NCI-H2227 (cell line): Measurements from ENCODE around the gene SRBD1.

ENCODE experiments used
- DNase-seq: peaks from one replicate; lab custom pipeline; 2025; ENCODE audit not compliant: unreplicated experiment; lab: John Stamatoyannopoulos, UW

The SRBD1 gene

DNA sequence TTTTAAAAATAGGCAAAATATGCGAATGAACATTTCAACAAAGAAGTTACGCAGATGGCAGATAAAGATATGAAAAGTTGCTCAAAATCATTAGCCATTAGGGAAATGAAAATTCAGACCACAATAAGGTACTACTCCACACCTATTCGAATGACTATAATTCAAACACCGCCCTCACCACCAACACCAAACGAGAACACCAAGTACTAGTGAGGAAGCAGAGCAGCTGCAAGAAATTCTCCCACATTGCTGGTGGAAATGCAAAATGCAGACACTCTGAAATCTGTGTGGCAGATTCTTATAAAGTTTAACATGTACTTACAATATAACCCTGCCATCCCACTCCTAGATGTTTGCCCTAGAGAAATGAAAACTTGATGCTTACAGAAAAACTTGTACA lies 23.2 kb upstream of the SRBD1 start:
- DNase-seq, result no peak

DNA sequence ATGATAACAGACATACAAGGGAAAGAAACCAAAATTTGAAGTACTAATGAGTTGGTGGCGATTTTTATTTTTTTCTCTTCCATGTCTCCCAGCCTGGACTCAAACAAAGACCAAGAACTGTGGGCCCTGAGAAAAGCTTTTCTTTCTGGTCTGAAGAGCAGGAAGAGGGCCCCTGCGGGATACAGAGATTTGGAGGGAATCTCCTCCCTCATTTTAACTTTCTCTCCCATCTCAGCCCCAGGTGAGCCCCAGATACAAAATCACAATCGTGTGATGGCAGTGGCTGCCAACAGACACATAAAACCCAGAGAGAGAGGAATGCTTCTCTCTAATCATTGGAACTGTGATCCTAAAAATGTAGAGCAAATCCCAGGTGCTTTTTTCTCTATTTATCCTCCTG lies 20.9 kb upstream of the SRBD1 start:
- no peak for DNase-seq

DNA sequence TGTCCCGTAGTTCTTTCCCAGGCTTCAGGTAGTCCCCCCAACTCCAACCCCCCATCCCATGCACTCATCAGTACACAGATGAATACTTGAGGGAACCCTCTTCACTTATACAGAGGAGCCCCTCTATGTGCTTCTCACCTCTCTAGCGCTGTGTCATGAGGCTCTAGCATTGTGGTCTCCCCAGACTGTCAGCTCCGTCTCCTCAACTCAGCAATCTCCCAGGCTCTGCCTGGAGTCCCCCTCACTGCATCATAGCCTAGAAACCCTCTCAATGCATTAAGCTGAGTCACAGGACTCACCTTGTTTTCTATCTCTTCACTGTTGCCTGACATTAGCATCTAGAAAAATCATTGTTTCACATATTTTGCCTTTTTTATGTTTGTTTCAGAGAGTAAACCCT lies 20.3 kb upstream of the SRBD1 start:
- no peak for DNase-seq

DNA sequence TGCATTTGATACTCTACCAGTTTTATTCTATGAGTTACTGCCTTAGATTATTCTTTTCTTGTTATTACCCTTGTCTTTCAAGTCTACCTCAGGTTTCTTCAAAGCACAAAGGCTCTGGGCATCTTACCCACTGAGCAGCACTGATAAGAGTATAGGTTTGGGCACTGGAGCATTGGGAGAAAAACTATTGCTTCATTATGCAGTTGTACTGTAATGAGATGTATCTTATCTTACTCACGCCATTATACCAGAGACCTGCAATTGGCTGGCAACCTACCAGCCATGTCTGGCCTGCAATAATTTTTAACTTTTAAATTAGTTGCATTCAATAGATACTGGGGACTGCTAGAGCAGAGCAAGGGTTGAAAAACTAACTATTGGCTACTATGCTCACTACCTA lies 18.9 kb upstream of the SRBD1 start:
- DNase-seq, result no peak

DNA sequence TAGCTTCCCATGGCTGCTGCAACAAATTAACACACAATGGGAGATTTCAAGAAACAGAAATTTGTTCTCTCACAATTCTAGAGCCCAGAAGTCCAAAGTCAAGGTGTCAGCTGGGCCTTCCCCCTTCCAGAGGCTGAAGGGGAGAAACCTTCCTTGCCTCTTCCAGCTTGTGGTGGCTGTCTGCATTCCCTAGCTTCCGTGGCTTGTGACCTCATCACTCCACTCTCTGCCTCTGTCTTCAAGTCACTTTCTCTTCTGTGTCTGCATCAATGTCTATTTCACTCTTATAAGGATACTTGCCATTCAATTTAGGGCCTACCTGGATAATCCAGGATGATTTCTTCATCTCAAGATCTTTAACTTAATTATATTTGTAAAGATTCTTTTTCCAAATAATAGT lies 16.8 kb upstream of the SRBD1 start:
- no peak for DNase-seq

DNA sequence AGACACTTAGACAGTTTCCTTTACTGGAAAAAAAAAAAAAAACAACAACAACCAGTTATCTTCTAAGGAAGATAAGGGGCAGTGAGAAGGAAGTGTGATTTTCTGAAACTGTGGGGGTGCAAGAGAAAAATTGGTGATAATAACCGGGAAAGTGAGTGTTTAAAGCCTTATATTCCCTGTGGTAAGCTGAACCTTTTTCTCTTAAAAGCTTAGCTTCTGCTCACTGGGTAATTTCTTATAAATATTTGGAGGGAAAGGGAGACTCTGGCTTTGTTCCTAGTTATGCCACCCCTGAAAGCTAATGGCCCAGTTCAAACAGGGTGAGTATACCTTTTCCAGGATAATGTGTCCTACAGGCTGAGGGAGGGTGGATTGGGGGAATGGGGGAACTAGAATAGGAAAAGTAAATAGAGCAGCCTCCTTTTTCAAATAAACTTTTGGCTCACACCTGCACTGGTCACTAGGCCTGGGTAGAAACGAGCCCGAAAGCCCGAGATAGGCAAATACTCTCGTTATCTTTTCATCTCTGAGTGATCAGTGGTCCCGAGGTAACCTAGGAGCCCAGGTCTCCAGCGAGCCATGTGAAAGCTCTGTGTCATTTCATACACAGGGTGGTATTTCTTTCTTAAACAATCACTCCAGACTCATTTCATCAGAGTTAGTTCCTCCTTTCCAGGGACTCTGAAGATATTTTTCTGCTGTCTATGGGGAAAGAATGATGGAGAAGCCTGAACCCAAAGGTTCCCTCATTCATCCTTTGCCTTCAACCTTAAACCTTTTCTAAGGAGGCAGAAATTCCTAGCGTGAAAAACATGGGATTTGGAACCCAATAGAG lies 15.5 kb upstream of the SRBD1 start:
- DNase-seq, result no peak

DNA sequence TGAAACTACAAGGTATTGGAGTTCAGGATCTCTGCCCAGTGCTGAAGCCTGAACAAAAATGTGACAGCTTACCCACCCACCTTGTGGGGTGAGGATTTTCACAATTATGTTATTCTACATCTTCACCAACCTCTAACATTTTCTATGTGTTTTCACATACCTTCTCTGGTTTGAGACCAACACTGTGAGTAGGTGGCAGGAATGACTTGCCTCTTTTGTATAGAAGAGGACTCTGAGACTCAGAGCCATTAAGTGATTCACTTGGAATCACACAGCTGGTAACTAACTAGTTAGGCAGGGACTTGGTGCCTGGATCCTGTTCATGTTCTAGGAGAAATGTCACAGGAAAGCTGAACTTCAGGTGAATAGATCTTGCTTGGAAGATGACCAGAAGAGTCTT lies 14.8 kb upstream of the SRBD1 start:
- DNase-seq, result no peak

DNA sequence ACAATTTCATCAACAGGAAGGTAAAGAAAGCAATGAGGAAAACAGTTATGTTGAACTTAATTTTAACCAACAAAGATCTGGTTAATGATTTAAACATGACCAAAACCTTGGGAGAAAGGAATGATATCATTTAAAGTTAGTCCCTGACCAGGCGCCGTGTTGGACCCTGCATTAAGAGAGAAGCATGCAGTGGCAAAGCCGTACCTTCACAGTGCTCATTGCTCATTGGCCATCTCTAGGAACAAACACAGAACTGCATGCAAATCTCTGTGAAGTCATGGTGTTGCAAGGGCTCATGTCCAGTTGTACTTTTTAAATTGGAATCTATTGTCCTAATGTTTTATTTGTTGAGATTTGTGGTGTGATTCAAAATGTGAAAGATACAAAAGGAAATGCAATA lies 12.0 kb upstream of the SRBD1 start:
- DNase-seq, result no peak

DNA sequence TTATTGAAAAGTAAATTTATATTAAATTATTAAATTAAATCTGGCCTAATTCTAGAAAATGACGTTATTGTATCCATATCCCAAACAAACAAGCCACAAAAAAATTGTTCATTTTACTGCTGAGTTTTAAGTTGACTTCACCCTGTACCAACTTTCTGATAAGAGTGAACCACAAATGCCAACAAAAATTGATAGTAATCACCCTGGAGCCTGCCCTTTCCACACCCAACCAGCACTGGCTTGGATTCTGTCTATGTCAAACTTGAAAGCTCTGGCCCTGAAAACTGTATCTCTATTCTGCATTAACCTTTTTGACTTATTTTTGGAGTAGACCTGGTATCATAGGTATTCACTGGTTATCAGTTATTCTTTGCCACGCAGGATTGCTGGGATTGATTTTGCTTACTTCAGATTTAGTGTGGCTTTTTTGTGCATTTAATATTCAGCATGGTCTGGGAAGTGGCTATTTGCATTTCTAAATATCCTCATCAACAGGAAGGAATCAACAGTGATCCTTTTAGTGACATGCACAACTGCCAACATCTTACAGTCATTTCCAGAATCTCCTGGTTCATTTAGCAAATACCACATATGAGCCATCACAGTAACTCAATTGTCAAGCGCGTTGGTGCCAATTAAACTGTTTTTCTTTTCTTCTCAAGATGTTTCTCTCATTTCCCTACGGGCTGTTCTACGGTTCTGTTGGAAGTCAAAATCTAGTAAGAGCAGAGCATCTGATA lies 11.4 kb upstream of the SRBD1 start:
- DNase-seq, result no peak

DNA sequence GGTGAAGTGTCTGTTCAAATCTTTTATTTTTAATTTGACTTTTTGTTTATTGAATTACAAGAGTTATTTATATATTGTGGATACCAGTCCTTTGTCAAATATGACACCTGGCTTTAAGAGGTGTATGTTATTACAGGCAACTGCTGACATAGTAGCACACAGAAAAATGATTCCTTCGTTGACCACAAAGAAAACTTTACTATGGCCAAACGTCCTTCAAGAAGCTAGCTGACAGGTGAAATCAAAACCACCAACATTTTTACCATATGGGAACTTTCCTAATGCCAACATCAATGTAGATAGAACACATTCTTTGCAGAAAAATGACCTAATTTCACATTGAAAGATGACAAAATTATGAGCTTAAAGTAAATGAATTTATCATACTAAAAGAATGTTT lies 6.4 kb upstream of the SRBD1 start:
- DNase-seq, result no peak

DNA sequence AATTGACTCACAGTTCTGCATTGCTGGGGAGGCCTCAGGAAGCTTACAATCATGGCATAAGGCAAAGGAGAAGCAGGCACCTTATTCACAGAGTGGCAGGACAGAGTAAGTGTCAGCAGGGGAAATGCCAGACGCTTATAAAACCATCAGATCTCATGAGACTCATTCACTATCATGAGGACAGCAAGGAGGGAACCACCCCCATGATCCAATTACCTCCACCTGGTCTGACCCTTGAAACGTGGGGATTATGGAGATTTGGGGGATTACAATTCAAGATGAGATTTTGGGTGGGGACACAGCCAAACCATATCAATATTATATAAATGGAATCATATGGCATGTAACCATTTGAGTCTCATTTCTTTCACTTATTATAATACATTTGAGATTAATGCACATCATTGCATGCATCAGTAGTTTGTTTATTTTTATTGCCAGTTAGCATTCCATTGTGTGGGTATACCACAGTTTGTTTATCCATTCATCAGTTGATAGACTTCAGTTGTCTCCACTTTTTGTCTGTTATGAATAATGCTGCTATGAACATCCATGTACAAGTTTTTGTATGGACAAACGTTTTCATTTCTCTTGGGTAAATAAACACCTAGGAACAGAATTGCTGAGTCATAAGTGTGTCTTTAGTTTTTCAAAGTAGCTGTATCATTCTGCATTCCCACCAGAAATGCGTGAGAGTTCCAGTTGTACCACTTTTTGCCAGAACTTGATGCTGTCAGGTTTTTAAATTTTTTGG lies 5.8 kb upstream of the SRBD1 start:
- DNase-seq, result no peak

DNA sequence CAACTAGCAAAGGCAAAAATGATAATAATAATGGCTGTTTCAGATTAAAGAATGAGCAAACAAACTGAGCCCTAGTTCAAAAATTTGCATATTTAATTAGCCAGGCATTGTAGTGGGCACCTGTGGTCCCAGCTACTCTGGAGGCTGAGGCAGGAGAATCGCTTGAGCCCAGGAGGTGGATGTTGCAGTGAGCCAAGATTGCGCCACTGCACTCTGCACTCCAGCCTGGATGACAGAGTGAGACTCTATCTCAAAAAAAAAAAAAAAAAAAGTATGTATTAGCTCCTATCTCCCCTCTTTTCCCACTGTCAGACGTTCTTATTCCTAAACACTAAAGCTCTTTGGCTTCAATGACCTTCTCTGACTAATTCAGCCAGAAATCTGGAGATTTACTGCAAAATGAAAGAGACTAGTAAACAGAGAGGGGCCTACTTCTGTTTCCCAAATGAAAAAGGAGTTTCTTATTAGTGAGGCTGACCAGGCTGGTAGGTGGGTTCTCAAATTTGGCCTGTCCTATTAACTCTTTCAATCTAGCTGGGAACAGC lies 3.9 kb upstream of the SRBD1 start:
- no peak for DNase-seq

DNA sequence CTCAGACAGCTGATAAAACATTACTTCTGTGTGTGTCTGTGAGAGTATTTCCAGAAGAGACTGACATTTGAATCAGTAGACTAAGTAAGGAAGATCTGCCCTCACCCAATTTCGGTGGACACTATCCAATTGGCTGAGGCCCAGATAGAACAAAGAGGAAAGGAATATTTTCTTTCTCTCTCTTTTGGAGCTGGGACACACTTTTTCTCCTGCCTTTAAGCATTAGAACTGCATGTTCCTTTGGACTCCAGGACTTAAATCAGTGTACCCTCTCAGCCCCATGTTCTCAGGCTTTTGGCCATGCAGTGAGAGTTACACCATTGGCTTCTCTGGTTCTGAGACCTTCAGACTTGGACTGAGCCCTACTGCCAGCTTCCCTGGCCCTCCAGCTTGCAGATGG lies 3.3 kb upstream of the SRBD1 start:
- DNase-seq, result no peak

DNA sequence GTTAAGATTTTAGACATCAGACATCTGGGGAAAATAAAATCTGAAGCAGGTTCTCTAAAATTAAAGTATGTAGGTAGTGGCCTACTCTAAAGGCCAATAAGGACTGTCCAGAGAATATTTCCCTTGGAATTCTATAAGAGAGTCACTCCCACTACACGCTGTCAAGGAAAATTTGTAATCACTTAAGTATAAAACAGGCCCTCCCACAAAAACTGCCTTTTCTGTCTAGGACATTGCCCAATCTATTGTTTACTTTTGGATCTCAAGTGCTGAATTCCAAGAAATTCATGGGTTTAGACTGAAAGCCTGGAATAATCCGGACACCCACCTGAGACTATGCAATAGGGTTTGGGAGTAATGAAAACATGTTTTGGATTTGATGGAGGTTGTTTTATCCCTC lies 1.7 kb upstream of the SRBD1 start:
- DNase-seq, result no peak

DNA sequence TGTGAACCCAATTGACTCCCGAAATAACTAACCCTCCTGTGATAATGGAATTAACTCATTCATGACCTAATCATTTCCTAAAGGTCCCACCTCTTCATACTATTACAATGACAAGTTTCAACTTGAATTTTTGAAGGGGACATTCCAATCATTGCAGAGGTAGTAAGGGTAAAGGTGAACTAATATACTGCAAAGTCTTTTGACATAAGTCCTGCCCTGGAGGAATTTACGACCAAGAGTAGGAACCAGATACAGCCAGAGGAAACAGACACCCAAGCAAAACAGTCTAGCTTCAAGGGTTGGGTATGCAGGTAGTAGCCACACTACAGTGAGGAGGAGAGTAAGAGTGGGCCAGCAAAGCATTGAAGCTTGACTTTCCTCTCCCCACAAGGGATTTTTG lies 1.2 kb upstream of the SRBD1 start:
- DNase-seq, result no peak

DNA sequence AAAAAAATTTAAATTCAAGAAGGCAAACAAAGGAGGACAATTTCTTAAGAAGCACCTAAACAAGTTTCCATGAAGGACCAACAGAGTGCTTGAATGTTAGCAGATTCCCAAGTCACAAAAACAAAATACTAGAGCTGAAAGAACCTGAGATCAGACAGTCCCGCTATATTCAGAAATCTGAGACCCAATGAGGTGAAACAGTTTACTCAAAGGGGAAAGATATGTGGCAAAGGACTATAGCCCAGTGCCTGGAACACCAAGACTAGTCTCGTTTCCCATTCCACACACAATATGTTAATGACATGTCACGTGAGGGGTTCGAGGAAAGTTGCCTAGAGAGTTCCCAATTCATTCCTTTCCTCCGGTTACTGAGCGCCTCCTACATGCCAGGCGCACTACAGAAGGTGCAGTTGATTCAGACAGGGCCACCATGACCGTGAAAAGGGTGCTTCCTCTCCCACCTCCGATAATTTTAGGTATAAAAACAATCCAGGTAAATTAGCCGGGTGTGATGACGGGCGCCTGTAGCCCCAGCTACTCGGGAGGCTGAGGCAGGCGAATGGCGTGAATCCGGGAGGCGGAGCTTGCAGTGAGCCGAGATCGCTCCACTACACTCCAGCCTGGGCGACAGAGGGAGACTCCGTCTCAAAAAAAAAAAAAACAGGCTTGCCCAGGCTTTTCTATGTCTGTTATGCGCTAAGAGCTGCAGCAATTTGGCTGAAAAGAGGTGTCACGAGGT lies 617 bp downstream of the SRBD1 start:
- peak; percentile 76 for DNase-seq

DNA sequence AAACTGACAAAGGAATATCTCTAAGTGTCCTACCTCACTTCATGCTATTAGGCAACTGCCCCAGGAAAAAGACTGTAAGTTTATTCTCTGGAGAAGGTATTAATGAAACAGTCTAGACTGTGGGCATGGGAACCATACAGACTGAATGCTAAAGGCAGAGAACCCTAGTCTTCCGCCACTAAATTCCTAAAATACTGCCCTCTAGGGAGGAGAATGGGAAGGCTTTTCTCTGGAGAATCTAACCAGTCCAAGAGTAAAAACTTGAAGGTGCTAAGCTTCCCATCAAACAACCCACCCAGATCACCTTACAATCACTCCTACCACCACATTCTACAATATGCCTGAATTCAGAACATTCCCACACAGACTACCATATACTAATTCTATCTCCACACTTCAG lies 3.4 kb downstream of the SRBD1 start:
- peak; percentile 63 for DNase-seq

DNA sequence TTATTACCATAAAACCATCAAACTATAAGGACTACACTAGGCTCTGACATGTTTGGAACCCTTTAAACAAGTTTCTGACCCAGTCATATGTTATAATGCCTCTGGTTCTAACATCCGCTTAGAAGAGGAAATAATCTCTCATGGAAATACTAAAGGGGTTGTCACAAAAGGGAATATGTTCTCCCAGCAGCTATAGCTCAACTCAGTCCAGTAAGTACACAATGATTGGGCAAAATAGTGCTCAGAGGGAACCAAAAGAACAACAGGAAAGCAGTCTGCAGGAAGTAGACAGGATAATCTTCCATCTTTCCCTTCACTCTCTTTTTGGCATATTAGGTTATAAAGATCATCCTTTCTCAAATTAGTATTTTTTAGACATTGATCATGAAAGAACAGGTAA lies 4.3 kb downstream of the SRBD1 start:
- no peak for DNase-seq

DNA sequence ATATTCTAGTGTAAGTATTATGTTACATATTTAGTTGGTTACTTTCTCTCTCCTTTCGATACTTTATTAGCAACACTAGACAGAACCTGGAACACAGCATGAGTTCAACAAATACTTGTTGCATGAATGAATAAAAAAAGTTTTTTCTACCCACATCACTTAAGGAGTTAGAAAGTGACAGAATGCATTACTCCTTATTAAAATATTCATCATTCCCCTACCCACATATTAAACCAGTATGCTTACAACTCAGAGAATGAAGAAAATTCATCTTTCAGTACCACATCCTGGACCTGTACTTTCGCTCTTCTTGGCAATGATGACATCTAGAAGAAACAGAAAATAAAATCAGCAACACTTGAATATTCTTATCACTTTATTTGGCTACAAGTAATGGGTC lies 6.0 kb downstream of the SRBD1 start:
- no peak for DNase-seq

DNA sequence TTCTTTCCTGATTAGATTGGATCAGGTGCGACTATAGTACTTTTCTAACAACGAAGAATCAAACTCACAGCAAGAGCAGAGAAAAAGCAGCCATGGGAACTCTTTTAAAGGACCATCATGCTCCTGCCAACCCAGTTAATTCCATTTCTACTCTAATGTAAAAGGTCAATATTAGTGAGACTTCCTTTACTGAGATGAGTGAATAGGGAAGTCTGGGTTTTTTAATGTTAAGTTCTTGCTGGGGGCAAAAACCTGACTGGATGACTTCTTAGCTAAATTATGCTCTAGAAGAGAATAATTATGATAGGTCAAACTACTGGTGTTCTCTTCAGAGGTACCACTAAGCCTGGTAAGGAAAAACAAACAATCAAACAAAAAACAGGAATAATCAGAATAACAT lies 8.4 kb downstream of the SRBD1 start:
- DNase-seq, result no peak

DNA sequence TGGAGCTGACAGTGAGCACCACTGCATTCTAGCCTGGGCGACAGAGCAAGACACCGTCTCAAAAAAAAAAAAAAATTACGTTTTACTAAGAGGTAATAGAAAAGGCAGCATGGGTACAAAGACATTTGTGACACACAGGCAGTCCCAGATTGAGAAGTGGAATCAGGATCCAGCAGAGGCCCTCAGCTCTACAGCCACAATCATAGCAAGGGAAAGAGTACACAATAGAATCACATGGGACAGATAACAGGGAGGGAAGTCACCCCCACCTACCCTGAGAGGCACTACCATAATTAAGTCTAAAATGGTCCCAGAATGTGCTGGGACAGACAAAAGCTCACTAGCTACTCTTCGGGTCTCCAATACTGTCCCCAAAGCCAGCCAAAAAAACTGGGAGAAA lies 12.5 kb downstream of the SRBD1 start:
- no peak for DNase-seq
